Measurements from ENCODE around the gene AVPR2.

DNA sequence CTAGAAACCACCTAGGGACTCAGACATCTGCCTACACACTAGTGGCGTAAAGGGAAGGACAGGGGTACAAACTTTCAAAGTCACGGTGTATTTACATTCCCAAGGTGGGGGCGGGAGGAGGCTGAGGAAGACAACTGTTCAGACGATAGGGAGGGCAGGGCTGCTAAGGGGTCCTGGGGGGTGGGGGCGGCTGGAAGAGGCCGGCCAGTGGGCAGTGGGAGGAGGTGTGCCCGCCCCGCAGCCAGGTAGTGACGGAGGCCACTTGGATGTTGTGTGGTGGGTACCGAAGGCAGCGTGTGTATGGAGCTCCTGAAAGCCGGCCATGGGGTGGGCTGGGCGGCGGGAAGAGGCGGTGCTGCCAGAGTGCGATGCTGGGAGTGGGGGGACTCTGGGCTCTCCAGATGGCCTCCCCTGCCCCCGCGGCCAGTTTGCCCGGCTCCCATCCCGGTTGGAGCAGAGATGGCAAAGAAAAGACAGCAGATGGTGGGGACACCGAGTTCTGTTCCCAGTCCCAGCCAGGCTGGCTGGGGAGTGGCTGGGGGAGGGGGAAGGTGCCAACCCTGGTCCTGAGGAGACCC, 42.7 kb upstream of the AVPR2 start:
- TF ChIP-seq, protein P1, sequence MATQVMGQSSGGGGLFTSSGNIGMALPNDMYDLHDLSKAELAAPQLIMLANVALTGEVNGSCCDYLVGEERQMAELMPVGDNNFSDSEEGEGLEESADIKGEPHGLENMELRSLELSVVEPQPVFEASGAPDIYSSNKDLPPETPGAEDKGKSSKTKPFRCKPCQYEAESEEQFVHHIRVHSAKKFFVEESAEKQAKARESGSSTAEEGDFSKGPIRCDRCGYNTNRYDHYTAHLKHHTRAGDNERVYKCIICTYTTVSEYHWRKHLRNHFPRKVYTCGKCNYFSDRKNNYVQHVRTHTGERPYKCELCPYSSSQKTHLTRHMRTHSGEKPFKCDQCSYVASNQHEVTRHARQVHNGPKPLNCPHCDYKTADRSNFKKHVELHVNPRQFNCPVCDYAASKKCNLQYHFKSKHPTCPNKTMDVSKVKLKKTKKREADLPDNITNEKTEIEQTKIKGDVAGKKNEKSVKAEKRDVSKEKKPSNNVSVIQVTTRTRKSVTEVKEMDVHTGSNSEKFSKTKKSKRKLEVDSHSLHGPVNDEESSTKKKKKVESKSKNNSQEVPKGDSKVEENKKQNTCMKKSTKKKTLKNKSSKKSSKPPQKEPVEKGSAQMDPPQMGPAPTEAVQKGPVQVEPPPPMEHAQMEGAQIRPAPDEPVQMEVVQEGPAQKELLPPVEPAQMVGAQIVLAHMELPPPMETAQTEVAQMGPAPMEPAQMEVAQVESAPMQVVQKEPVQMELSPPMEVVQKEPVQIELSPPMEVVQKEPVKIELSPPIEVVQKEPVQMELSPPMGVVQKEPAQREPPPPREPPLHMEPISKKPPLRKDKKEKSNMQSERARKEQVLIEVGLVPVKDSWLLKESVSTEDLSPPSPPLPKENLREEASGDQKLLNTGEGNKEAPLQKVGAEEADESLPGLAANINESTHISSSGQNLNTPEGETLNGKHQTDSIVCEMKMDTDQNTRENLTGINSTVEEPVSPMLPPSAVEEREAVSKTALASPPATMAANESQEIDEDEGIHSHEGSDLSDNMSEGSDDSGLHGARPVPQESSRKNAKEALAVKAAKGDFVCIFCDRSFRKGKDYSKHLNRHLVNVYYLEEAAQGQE (IDR thresholded peaks at IDR 0.05; ENCODE audit: low read depth) = no peak
- no peak for TF ChIP-seq RAD21 (IDR thresholded peaks at IDR 0.05; ENCODE audit: low read depth)
- no peak for TF ChIP-seq MAX (IDR thresholded peaks at IDR 0.05)
- no peak for TF ChIP-seq USF1 (IDR thresholded peaks at IDR 0.05)
- no peak for TF ChIP-seq CEBPB (IDR thresholded peaks at IDR 0.05)
- TF ChIP-seq EP300 (IDR thresholded peaks at IDR 0.05; ENCODE audit: borderline replicate concordance) = no peak
- no peak for TF ChIP-seq TCF12 (IDR thresholded peaks at IDR 0.05; ENCODE audit: low read depth)
- TF ChIP-seq TAF1 (IDR thresholded peaks at IDR 0.05; ENCODE audit: low read depth) = no peak
- no peak for TF ChIP-seq YY1 (IDR thresholded peaks at IDR 0.05; ENCODE audit: low read depth)
- no peak for TF ChIP-seq TEAD4 (IDR thresholded peaks at IDR 0.05)
- no peak for TF ChIP-seq CREB1 (IDR thresholded peaks at IDR 0.05; ENCODE audit: low read depth)
- TF ChIP-seq FOXM1 (IDR thresholded peaks at IDR 0.05; ENCODE audit: borderline replicate concordance, low read depth) = no peak

Measured in Ishikawa (cell line).